NT2/D1 (cell line): ENCODE results near the gene TTC12.

Source experiments
- DNase-seq: peaks from one replicate; pipeline ENCODE4 v3.0.0-alpha.2; 2011; ENCODE audit warnings: low read depth, low spot score
- H3K27me3 ChIP-seq: 2 replicates; pipeline ENCODE4 v1.6.0; 2011; ENCODE audit warnings: mild to moderate bottlenecking; ENCODE audit not compliant: insufficient read length, insufficient read depth
- H3K36me3 ChIP-seq: 2 replicates; pipeline ENCODE4 v1.6.1; 2011; ENCODE audit warnings: mild to moderate bottlenecking, low read length, mixed read lengths; ENCODE audit not compliant: insufficient read depth, insufficient read length
- H3K4me1 ChIP-seq: 2 replicates; pipeline ENCODE4 v1.5.1; 2011; ENCODE audit not compliant: insufficient read depth, insufficient read length
- H3K4me3 ChIP-seq: 2 replicates; pipeline ENCODE4 v1.5.1; 2011; ENCODE audit warnings: low read depth; ENCODE audit not compliant: insufficient read length
- H3K9ac ChIP-seq: 2 replicates; pipeline ENCODE4 v1.6.0; 2011; ENCODE audit warnings: low read depth; ENCODE audit not compliant: insufficient read length
- H3K9me3 ChIP-seq: 2 replicates; pipeline ENCODE4 v1.5.1; 2011; ENCODE audit warnings: mild to moderate bottlenecking, low read length; ENCODE audit not compliant: insufficient read depth
- SUZ12 ChIP-seq: IDR thresholded peaks from 2 replicates; pipeline ENCODE4 v1.6.1; 2011; ENCODE audit not compliant: insufficient read length, insufficient read depth; ENCODE audit errors: extremely low read depth
- YY1 ChIP-seq: IDR thresholded peaks from 2 replicates; pipeline ENCODE4 v1.6.1; 2011; ENCODE audit not compliant: insufficient read length, insufficient read depth
- ZNF274 ChIP-seq: IDR thresholded peaks from 2 replicates; pipeline ENCODE4 v1.6.1; 2011; ENCODE audit warnings: mild to moderate bottlenecking, low read depth, low read length

The TTC12 gene

GRCh38 chr11:113272281-113272680, 42.1 kb upstream of the TTC12 start:
- Histone ChIP-seq H3K9me3 (no peaks in the 10 kb centered on the region), H3K4me3 (no peak overlapping the region), H3K9ac (no peak overlapping the region), H3K4me1 (peaks cover 4% of the 10 kb centered on the region), H3K27me3 (no peaks in the 10 kb centered on the region), H3K36me3 (no peaks in the 10 kb centered on the region)
- no peak for TF ChIP-seq ZNF274
- no peak for TF ChIP-seq SUZ12
- TF ChIP-seq YY1: no peak
- no peak for DNase-seq

GRCh38 chr11:113272927-113273615, 41.3 kb upstream of the TTC12 start:
- no peaks in the 10 kb centered on the region for H3K27me3 ChIP-seq
- H3K4me3 ChIP-seq: no peak overlapping the region
- no peaks in the 10 kb centered on the region for H3K9me3 ChIP-seq
- no peak overlapping the region for H3K9ac ChIP-seq
- H3K4me1 ChIP-seq: peaks cover 4% of the 10 kb centered on the region
- no peak for DNase-seq
- no peaks in the 10 kb centered on the region for H3K36me3 ChIP-seq
- TF ChIP-seq SUZ12: no peak
- no peak for TF ChIP-seq ZNF274
- no peak for TF ChIP-seq YY1

- no peak for DNase-seq
- Histone ChIP-seq H3K9me3 (no peaks in the 10 kb centered on the region), H3K4me1 (peaks cover 4% of the 10 kb centered on the region), H3K9ac (no peak overlapping the region), H3K27me3 (no peaks in the 10 kb centered on the region), H3K36me3 (no peaks in the 10 kb centered on the region), H3K4me3 (no peak overlapping the region)
- TF ChIP-seq YY1 (no peak), ZNF274 (no peak), SUZ12 (no peak)
Measured at GRCh38 chr11:113273720-113274119, 40.7 kb upstream of the TTC12 start.

- H3K4me1 ChIP-seq: peaks cover 4% of the 10 kb centered on the region
- H3K9ac ChIP-seq: no peak overlapping the region
- peak; percentile 30 for DNase-seq
Measured at GRCh38 chr11:113274713-113275582, 39.4 kb upstream of the TTC12 start.

GRCh38 chr11:113275602-113276001, 38.8 kb upstream of the TTC12 start:
- Histone ChIP-seq H3K36me3 (no peaks in the 10 kb centered on the region), H3K27me3 (no peaks in the 10 kb centered on the region), H3K9ac (no peak overlapping the region), H3K9me3 (no peaks in the 10 kb centered on the region), H3K4me1 (peaks cover 4% of the 10 kb centered on the region), H3K4me3 (no peak overlapping the region)
- no peak for DNase-seq
- TF ChIP-seq YY1 (no peak), ZNF274 (no peak), SUZ12 (no peak)

More at GRCh38 chr11:113274713-113275582, 39.4 kb upstream of the TTC12 start:
- Histone ChIP-seq H3K27me3 (no peaks in the 10 kb centered on the region), H3K4me3 (no peak overlapping the region), H3K9me3 (no peaks in the 10 kb centered on the region), H3K36me3 (no peaks in the 10 kb centered on the region)
- TF ChIP-seq ZNF274: no peak

- no peak for TF ChIP-seq SUZ12
- TF ChIP-seq YY1: no peak
Measured at GRCh38 chr11:113276466-113276865, 37.9 kb upstream of the TTC12 start.

GRCh38 chr11:113277907-113278306, 36.5 kb upstream of the TTC12 start:
- H3K9me3 ChIP-seq: no peaks in the 10 kb centered on the region

More at GRCh38 chr11:113276466-113276865, 37.9 kb upstream of the TTC12 start:
- H3K9me3 ChIP-seq: no peaks in the 10 kb centered on the region
- no peaks in the 10 kb centered on the region for H3K36me3 ChIP-seq
- peaks cover 4% of the 10 kb centered on the region for H3K4me1 ChIP-seq
- DNase-seq: no peak
- H3K27me3 ChIP-seq: no peaks in the 10 kb centered on the region
- H3K4me3 ChIP-seq: no peak overlapping the region
- H3K9ac ChIP-seq: no peak overlapping the region

More at GRCh38 chr11:113277907-113278306, 36.5 kb upstream of the TTC12 start:
- no peak overlapping the region for H3K4me3 ChIP-seq
- DNase-seq: no peak
- no peak overlapping the region for H3K9ac ChIP-seq
- no peaks in the 10 kb centered on the region for H3K27me3 ChIP-seq
- H3K36me3 ChIP-seq: no peaks in the 10 kb centered on the region
- H3K4me1 ChIP-seq: no peaks in the 10 kb centered on the region
- no peak for TF ChIP-seq SUZ12
- TF ChIP-seq YY1: no peak
- TF ChIP-seq ZNF274: no peak
